ENCODE measurements around the gene PRLR. TPM values are rescaled to one million over a fixed set of nuclear protein-coding genes. Genes with fewer than 3 reads are reported as not detected.
A peak's percentile ranks its signal among the peaks of the same experiment; 100 is the strongest.
"Not testable (repeated sequence)": the region's sequence is repeated elsewhere in the genome, so short reads cannot be mapped to it uniquely, and the experiment has no call there.

The PRLR gene
- total RNA-seq, 3 donors from 2014 or later (not counting 1 experiment from before 2014, with no cell fraction given) = 0.05 to 0.16 (median 0.09) TPM

DNA sequence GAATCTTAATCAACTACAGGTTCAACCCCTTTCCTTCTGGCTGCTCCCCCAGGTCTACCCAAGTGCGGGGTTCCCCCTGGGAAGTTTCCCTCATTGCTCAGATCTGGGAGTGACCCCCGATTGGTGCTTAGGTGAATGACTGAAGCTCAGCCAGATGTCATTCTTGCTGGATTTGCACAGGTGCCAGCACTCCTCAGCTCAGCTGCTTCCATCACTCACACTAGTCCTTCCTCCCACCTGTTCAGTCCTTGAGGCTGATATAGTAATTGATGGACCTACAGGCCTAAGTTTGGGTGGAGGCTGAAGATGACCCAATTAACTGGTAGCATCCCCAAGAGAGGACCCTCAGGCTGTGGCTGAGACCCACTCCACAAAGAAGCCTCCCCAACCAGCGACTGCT, 32.9 kb downstream of the PRLR start:
- TF ChIP-seq, protein P1, sequence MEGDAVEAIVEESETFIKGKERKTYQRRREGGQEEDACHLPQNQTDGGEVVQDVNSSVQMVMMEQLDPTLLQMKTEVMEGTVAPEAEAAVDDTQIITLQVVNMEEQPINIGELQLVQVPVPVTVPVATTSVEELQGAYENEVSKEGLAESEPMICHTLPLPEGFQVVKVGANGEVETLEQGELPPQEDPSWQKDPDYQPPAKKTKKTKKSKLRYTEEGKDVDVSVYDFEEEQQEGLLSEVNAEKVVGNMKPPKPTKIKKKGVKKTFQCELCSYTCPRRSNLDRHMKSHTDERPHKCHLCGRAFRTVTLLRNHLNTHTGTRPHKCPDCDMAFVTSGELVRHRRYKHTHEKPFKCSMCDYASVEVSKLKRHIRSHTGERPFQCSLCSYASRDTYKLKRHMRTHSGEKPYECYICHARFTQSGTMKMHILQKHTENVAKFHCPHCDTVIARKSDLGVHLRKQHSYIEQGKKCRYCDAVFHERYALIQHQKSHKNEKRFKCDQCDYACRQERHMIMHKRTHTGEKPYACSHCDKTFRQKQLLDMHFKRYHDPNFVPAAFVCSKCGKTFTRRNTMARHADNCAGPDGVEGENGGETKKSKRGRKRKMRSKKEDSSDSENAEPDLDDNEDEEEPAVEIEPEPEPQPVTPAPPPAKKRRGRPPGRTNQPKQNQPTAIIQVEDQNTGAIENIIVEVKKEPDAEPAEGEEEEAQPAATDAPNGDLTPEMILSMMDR (IDR thresholded peaks at IDR 0.05) = no peak
- no peaks in the 10 kb centered on the region for H3K9me3 ChIP-seq (ENCODE audit: control insufficient read depth, insufficient read depth, low read length)
- DNase-seq = no peak
- Mint-ChIP-seq H3K27ac (no peak overlapping the region), H3K36me3 (no peaks in the 10 kb centered on the region), H3K4me3 (no peak overlapping the region), H3K9me3 (peaks cover 0 to 1% of the 10 kb centered on the region in 2 donors), H3K27me3 (ENCODE audit: low read depth in 2 of 2) (peaks cover 2 to 4% of the 10 kb centered on the region in 2 donors), H3K4me1 (no peaks in the 10 kb centered on the region)
- H3K27ac ChIP-seq (ENCODE audit: low read length) = no peak overlapping the region
- no peak for ATAC-seq
- H3K4me1 ChIP-seq (ENCODE audit: control insufficient read depth, insufficient read depth, low read length) = peaks cover 16% of the 10 kb centered on the region
- no peaks in the 10 kb centered on the region for H3K36me3 ChIP-seq (ENCODE audit: control insufficient read depth, insufficient read depth, low read length)
- intact Hi-C loops (cut with micrococcal nuclease) = no loop called here
- H3K27me3 ChIP-seq (ENCODE audit: control insufficient read depth, insufficient read depth, low read length) = no peaks in the 10 kb centered on the region
- H3K4me3 ChIP-seq (ENCODE audit: low read length) = no peak overlapping the region
- 76% methylated on average over 3 of the region's 3 CpGs for WGBS (ENCODE audit: insufficient coverage)

DNA sequence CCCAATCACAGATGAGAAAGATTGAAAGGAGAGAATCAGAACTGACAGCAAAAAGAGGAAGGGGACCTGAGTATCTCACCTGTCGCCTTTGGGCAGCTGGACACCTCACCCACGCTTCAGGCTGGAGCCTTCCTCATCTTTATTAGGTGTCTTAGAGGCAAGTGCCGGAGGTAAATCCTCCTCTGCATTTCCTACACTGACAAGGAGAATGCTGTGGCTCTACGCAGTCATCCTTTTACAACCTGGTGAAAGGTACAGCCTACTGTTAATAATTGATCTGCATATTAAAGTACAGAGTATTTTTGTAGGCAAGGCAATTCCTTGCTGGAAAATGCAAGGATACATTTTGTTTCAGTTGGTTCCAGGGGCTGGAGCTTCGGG, 34.8 kb downstream of the PRLR start:
- TF ChIP-seq, protein P1 (IDR thresholded peaks at IDR 0.05) = no peak
- H3K4me3 ChIP-seq (ENCODE audit: low read length) = no peak overlapping the region
- H3K27ac ChIP-seq (ENCODE audit: low read length) = no peak overlapping the region
- no peaks in the 10 kb centered on the region for H3K9me3 Mint-ChIP-seq
- H3K4me1 ChIP-seq (ENCODE audit: control insufficient read depth, insufficient read depth, low read length) = peaks cover 16% of the 10 kb centered on the region
- H3K36me3 Mint-ChIP-seq = no peaks in the 10 kb centered on the region
- WGBS (ENCODE audit: insufficient coverage) = 81% methylated on average over 4 of the region's 5 CpGs
- H3K27me3 Mint-ChIP-seq (ENCODE audit: low read depth in 2 of 2) = no peaks in the 10 kb centered on the region
- ATAC-seq (no peak), DNase-seq (no peak)
- H3K36me3 ChIP-seq (ENCODE audit: control insufficient read depth, insufficient read depth, low read length) = no peaks in the 10 kb centered on the region
- no peaks in the 10 kb centered on the region for H3K27me3 ChIP-seq (ENCODE audit: control insufficient read depth, insufficient read depth, low read length)
- no peaks in the 10 kb centered on the region for H3K4me1 Mint-ChIP-seq
- no peaks in the 10 kb centered on the region for H3K9me3 ChIP-seq (ENCODE audit: control insufficient read depth, insufficient read depth, low read length)
- intact Hi-C loops (cut with micrococcal nuclease) = no loop called here
- no peak overlapping the region for H3K27ac Mint-ChIP-seq
- H3K4me3 Mint-ChIP-seq = no peak overlapping the region

DNA sequence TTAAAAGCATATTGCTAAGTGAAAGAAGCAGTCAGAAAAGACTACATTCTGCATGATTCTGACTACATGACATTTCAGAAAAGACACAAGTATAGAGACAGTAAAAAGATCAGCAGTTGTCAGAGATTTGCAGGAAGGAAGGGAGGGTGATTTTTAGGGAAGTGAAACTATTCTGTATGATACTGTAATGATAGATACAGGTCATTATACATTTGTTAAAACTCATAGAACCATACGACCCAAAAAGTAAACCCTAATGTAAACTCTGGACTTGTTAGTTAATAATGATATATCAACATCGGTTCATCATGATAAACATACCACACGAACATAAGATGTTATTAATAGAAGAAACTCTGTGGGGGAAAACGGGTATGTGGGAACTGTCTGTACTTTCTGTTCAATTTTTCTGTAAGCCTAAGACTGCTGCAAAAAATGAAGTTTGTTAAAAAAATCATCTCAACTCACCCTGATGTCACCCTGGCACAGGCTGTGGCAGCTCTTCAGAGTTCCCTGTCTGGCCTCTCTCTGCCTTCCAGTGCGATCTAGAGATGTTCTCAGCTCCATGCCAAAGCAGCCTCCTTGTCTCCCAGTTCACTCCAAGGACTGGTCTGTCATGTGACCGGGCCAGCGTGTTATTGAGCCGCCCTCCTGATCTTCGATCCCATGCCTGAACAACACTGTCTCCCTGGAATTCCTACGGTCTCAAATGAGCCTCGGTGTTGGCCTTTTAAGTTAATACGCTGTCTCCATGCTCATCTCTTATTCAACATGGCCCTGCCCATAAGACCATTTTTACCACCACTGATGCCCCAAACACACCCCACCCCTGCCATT, 35.4 kb downstream of the PRLR start:
- Histone ChIP-seq H3K4me1 (ENCODE audit: control insufficient read depth, insufficient read depth, low read length) (peaks cover 16% of the 10 kb centered on the region), H3K27ac (ENCODE audit: low read length) (peak overlapping the region; percentile 14), H3K36me3 (ENCODE audit: control insufficient read depth, insufficient read depth, low read length) (no peaks in the 10 kb centered on the region), H3K9me3 (ENCODE audit: control insufficient read depth, insufficient read depth, low read length) (no peaks in the 10 kb centered on the region), H3K27me3 (ENCODE audit: control insufficient read depth, insufficient read depth, low read length) (no peaks in the 10 kb centered on the region), H3K4me3 (ENCODE audit: low read length) (no peak overlapping the region)
- no peaks in the 10 kb centered on the region for H3K36me3 Mint-ChIP-seq
- 88% methylated on average over 9 of the region's 12 CpGs for WGBS (ENCODE audit: insufficient coverage)
- ATAC-seq = peak in 1 of 3 donors; percentile 47
- no peak overlapping the region for H3K27ac Mint-ChIP-seq
- no peak for DNase-seq
- H3K4me1 Mint-ChIP-seq = no peaks in the 10 kb centered on the region
- no peaks in the 10 kb centered on the region for H3K9me3 Mint-ChIP-seq
- no peak overlapping the region for H3K4me3 Mint-ChIP-seq
- H3K27me3 Mint-ChIP-seq (ENCODE audit: low read depth in 2 of 2) = no peaks in the 10 kb centered on the region
- intact Hi-C loops (cut with micrococcal nuclease) = no loop called here
- TF ChIP-seq, protein P1 (IDR thresholded peaks at IDR 0.05) = no peak

DNA sequence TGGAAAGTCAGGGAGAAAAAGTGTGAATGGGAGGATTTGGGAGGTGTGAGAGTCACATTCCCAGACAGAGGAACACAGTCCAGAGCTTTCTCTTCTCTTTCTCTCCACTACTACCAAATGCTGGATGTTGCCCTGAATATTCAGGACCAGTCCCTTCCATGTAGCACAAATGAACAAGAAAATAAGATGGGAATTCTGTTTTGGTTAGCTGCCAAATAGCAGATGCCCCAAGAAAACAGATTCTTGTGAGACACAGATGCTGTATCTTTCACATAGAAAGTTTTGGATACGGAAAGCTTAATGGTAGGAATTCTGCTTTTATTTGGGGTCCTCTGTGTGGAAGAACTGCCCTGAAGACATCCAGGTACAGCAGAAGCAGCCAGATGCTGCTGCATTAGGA, 37.8 kb downstream of the PRLR start:
- Histone ChIP-seq H3K4me1 (ENCODE audit: control insufficient read depth, insufficient read depth, low read length) (peaks cover 16% of the 10 kb centered on the region), H3K36me3 (ENCODE audit: control insufficient read depth, insufficient read depth, low read length) (no peaks in the 10 kb centered on the region), H3K27me3 (ENCODE audit: control insufficient read depth, insufficient read depth, low read length) (no peaks in the 10 kb centered on the region), H3K9me3 (ENCODE audit: control insufficient read depth, insufficient read depth, low read length) (no peaks in the 10 kb centered on the region), H3K27ac (ENCODE audit: low read length) (no peak overlapping the region), H3K4me3 (ENCODE audit: low read length) (no peak overlapping the region)
- Mint-ChIP-seq H3K4me1 (no peaks in the 10 kb centered on the region), H3K36me3 (no peaks in the 10 kb centered on the region), H3K27ac (no peak overlapping the region), H3K9me3 (no peaks in the 10 kb centered on the region), H3K27me3 (ENCODE audit: low read depth in 2 of 2) (no peaks in the 10 kb centered on the region), H3K4me3 (no peak overlapping the region)
- TF ChIP-seq, protein P1 (IDR thresholded peaks at IDR 0.05) = no peak
- ATAC-seq (no peak), DNase-seq (no peak)
- intact Hi-C loops (cut with micrococcal nuclease) = no loop called here
- WGBS (ENCODE audit: insufficient coverage) = 90% methylated on average over 1 of the region's 1 CpG

DNA sequence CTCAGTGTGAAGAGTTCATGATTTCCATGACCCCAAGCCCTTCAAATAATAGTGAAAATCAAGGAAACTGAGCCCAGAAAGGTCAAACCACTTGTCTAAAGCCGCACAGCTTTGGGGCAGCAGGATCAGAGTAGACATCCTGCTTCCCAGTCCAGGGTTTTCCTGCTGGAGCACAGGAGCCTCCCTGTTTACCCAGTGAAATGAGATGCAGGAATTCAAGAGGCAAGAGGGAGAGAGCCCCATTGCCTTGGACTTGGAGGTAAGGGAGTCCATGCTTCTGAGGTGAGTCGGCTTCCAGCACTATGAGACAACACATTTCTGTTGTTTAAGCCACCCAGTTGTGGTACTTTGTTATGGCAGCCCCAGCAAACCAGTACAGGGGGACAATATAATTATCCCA, 40.5 kb downstream of the PRLR start:
- intact Hi-C loops (cut with micrococcal nuclease); H3K36me3 ChIP-seq (ENCODE audit: control insufficient read depth, insufficient read depth, low read length); H3K27me3 ChIP-seq (ENCODE audit: control insufficient read depth, insufficient read depth, low read length); H3K4me3 Mint-ChIP-seq; H3K27ac ChIP-seq (ENCODE audit: low read length); DNase-seq; H3K27ac Mint-ChIP-seq; H3K27me3 Mint-ChIP-seq (ENCODE audit: low read depth in 2 of 2); H3K36me3 Mint-ChIP-seq; H3K4me1 ChIP-seq (ENCODE audit: control insufficient read depth, insufficient read depth, low read length); H3K9me3 ChIP-seq (ENCODE audit: control insufficient read depth, insufficient read depth, low read length); H3K9me3 Mint-ChIP-seq; H3K4me3 ChIP-seq (ENCODE audit: low read length); H3K4me1 Mint-ChIP-seq; ATAC-seq: not testable (repeated sequence)
- WGBS (ENCODE audit: insufficient coverage) = 83% methylated on average over 1 of the region's 2 CpGs

Data from natural killer cell (primary cell).